Measurements from ENCODE around the gene FGR. TPM values are rescaled to one million over a fixed set of nuclear protein-coding genes. Genes with fewer than 3 reads are reported as not detected.

FGR gene
- total RNA-seq, 1 donor from 2014 or later = 149 TPM

- Histone ChIP-seq H3K36me3 (no peaks in the 10 kb centered on the region), H3K27me3 (no peaks in the 10 kb centered on the region), H3K9me3 (no peaks in the 10 kb centered on the region), H3K4me1 (peaks cover 45% of the 10 kb centered on the region), H3K27ac (no peak overlapping the region), H3K4me3 (no peak overlapping the region)
- TF ChIP-seq CTCF (IDR thresholded peaks at IDR 0.05) = no peak
- DNase-seq (no peak), ATAC-seq (peak; percentile 11)
- intact Hi-C loops (cut with DNase I) = no loop called here
Measured at GRCh38 chr1:27590917-27591508, 44.0 kb downstream of the FGR start.

- Histone ChIP-seq H3K27me3 (no peaks in the 10 kb centered on the region), H3K9me3 (no peaks in the 10 kb centered on the region), H3K4me3 (no peak overlapping the region), H3K36me3 (no peaks in the 10 kb centered on the region), H3K27ac (peak overlapping the region; percentile 66), H3K4me1 (peaks cover 45% of the 10 kb centered on the region)
- TF ChIP-seq CTCF (IDR thresholded peaks at IDR 0.05) = no peak
- intact Hi-C loops (cut with DNase I) = no loop called here
- ATAC-seq (peak; percentile 59), DNase-seq (no peak)
Measured at GRCh38 chr1:27589841-27590426, 45.1 kb downstream of the FGR start.

- Histone ChIP-seq H3K27ac (peak overlapping the region; percentile 66), H3K27me3 (no peaks in the 10 kb centered on the region), H3K4me3 (no peak overlapping the region), H3K36me3 (no peaks in the 10 kb centered on the region), H3K9me3 (no peaks in the 10 kb centered on the region), H3K4me1 (peaks cover 45% of the 10 kb centered on the region)
- intact Hi-C loops (cut with DNase I) = no loop called here
- no peak for TF ChIP-seq CTCF (IDR thresholded peaks at IDR 0.05)
- ATAC-seq = no peak
- DNase-seq = no peak
Measured at GRCh38 chr1:27589441-27589840, 45.5 kb downstream of the FGR start.

GRCh38 chr1:27588256-27589232 is 46.4 kb downstream of the FGR start:
- TF ChIP-seq CTCF (IDR thresholded peaks at IDR 0.05) = no peak
- ATAC-seq = no peak
- no peak overlapping the region for H3K4me3 ChIP-seq
- DNase-seq = no peak
- intact Hi-C loops (cut with DNase I) = no loop called here
- H3K9me3 ChIP-seq = no peaks in the 10 kb centered on the region
- no peak overlapping the region for H3K27ac ChIP-seq
- no peaks in the 10 kb centered on the region for H3K36me3 ChIP-seq
- no peaks in the 10 kb centered on the region for H3K27me3 ChIP-seq
- peaks cover 42% of the 10 kb centered on the region for H3K4me1 ChIP-seq

GRCh38 chr1:27585684-27586083 is 49.3 kb downstream of the FGR start:
- H3K9me3 ChIP-seq = no peaks in the 10 kb centered on the region
- no peak for DNase-seq
- H3K4me1 ChIP-seq = peaks cover 25% of the 10 kb centered on the region
- H3K36me3 ChIP-seq = no peaks in the 10 kb centered on the region
- intact Hi-C loops (cut with DNase I) = no loop called here
- no peak for TF ChIP-seq CTCF (IDR thresholded peaks at IDR 0.05)
- no peak overlapping the region for H3K27ac ChIP-seq
- H3K4me3 ChIP-seq = no peak overlapping the region
- H3K27me3 ChIP-seq = no peaks in the 10 kb centered on the region
- ATAC-seq = no peak

All from upper lobe of right lung (tissue), 1 donor.